SK-N-SH (cell line): ENCODE results near the gene MBP. TPM values are rescaled to one million over a fixed set of nuclear protein-coding genes. Genes with fewer than 3 reads are reported as not detected.

Experiments used
- CTCF ChIA-PET: fragments of 300-600, 350-600 bp; formaldehyde crosslinking; extraction: SDS; loops from one replicate; lab custom pipeline; 2021; lab: Yijun Ruan, JAX
- POLR2A ChIA-PET: fragments of 350-600 bp; sonication (Branson Sonifier 250); formaldehyde crosslinking; extraction: SDS; loops from one replicate; lab custom pipeline; 2020; ENCODE audit warnings: antibody characterized with exemption, inconsistent platforms; lab: Yijun Ruan, JAX
- DNase-seq: peaks from one replicate; pipeline ENCODE4 v3.0.0; 2012
- H2AFZ ChIP-seq: fragments of 200-600 bp; sonication (generic); 2 replicates; pipeline ENCODE4 v1.8.1; 2016; ENCODE audit warnings: antibody characterized with exemption, mild to moderate bottlenecking, low read depth
- H3F3A ChIP-seq: fragments of 200-600 bp; sonication (generic); replicated peaks from 2 replicates; pipeline ENCODE3; 2016; ENCODE audit warnings: antibody characterized with exemption, mild to moderate bottlenecking; ENCODE audit not compliant: insufficient read depth
- H3K27ac ChIP-seq, 2 experiments: fragments of 200-500 bp in 1 of 2; fragments of 200-600 bp in 1 of 2; sonication (Bioruptor generic) in 1 of 2; sonication (generic), shearing (Covaris generic) in 1 of 2; 2 replicates each; pipeline versions ENCODE4 v1.5.1 to v1.6.1; 2014 to 2016; ENCODE audit warnings: low read depth in 2 of 2, inconsistent platforms in 1 of 2, low read length in 1 of 2, mild to moderate bottlenecking in 1 of 2, mixed read lengths in 1 of 2
- H3K27me3 ChIP-seq: fragments of 200-600 bp; sonication (generic), shearing (Covaris generic); 2 replicates; pipeline ENCODE4 v1.6.1; 2016; ENCODE audit warnings: mixed run types; ENCODE audit not compliant: insufficient read depth
- H3K36me3 ChIP-seq, 2 experiments: fragments of 200-500 bp in 1 of 2; fragments of 200-600 bp in 1 of 2; sonication (Bioruptor generic) in 1 of 2; sonication (generic) in 1 of 2; replicated peaks in 1 of 2; 2 replicates each; pipeline versions ENCODE3 to v1.5.1; 2014 to 2016; ENCODE audit warnings: low read length in 1 of 2, mild to moderate bottlenecking in 1 of 2; ENCODE audit not compliant: insufficient read depth in 2 of 2, control insufficient read depth in 1 of 2
- H3K4me1 ChIP-seq, 2 experiments: fragments of 200-500 bp in 1 of 2; fragments of 200-600 bp in 1 of 2; sonication (Bioruptor generic) in 1 of 2; sonication (generic), shearing (Covaris generic) in 1 of 2; 2 replicates each; pipeline versions ENCODE4 v1.5.1 to v1.6.1; 2014 to 2016; ENCODE audit warnings: low read depth in 1 of 2, low read length in 1 of 2, mixed run types in 1 of 2; ENCODE audit not compliant: insufficient read depth in 2 of 2, control insufficient read depth in 1 of 2
- H3K4me2 ChIP-seq: fragments of 200-600 bp; sonication (generic), shearing (Covaris generic); 2 replicates; pipeline ENCODE4 v1.6.1; 2017; ENCODE audit warnings: mixed run types
- H3K4me3 ChIP-seq, 2 experiments: fragments of 200-500 bp in 1 of 2; fragments of 200-600 bp in 1 of 2; sonication (Bioruptor generic) in 1 of 2; sonication (generic), shearing (Covaris generic) in 1 of 2; 2 replicates each; pipeline versions ENCODE4 v1.5.1 to v1.8.1; 2014 to 2016; ENCODE audit warnings: low read depth in 2 of 2, inconsistent platforms in 1 of 2, low read length in 1 of 2, mild to moderate bottlenecking in 1 of 2, mixed read lengths in 1 of 2, moderate library complexity in 1 of 2
- H3K79me2 ChIP-seq: fragments of 200-600 bp; sonication (generic); 2 replicates; pipeline ENCODE4 v1.8.1; 2017; ENCODE audit warnings: mild to moderate bottlenecking; ENCODE audit not compliant: insufficient read depth
- H3K9ac ChIP-seq: fragments of 200-600 bp; sonication (generic); 2 replicates; pipeline ENCODE4 v1.6.1; 2017; ENCODE audit warnings: mixed run types
- H3K9me2 ChIP-seq: fragments of 200-600 bp; sonication (generic); 2 replicates; pipeline ENCODE4 v1.6.1; 2017; ENCODE audit warnings: mixed run types
- H3K9me3 ChIP-seq: fragments of 200-600 bp; sonication (generic); 2 replicates; pipeline ENCODE4 v1.6.1; 2017; ENCODE audit warnings: mixed run types, mild to moderate bottlenecking, moderate library complexity
- H4K20me1 ChIP-seq: fragments of 200-600 bp; sonication (generic); 2 replicates; pipeline ENCODE4 v1.6.1; 2017; ENCODE audit warnings: mild to moderate bottlenecking, mixed run types; ENCODE audit not compliant: insufficient read depth
- CHD2 ChIP-seq: fragments of 150-350 bp; IDR thresholded peaks from 2 replicates; pipeline ENCODE4 v1.6.1; 2018; ENCODE audit warnings: low read length; ENCODE audit not compliant: partially characterized antibody
- EP300 ChIP-seq, 2 experiments: IDR thresholded peaks; 2 replicates each; pipeline versions ENCODE4 v1.4.0 to v1.6.1; 2012; ENCODE audit warnings: borderline replicate concordance in 1 of 2, low read depth in 1 of 2, low read length in 1 of 2
- EZH2phosphoT487 ChIP-seq: fragments of 200-600 bp; sonication (generic); IDR thresholded peaks from 2 replicates; pipeline ENCODE4 v1.6.1; 2017; ENCODE audit warnings: low read depth, mixed run types, mild to moderate bottlenecking, antibody characterized with exemption, moderate library complexity, borderline replicate concordance
- FOXM1 ChIP-seq: IDR thresholded peaks from 2 replicates; pipeline ENCODE4 v1.4.0; 2012; ENCODE audit warnings: low read depth, mild to moderate bottlenecking
- GABPA ChIP-seq: IDR thresholded peaks from 2 replicates; pipeline ENCODE4 v1.4.0; 2012; ENCODE audit warnings: low read depth, mild to moderate bottlenecking
- JUND ChIP-seq: IDR thresholded peaks from 2 replicates; pipeline ENCODE4 v1.4.0; 2012
- NFIC ChIP-seq: IDR thresholded peaks from 2 replicates; pipeline ENCODE4 v1.4.0; 2012; ENCODE audit warnings: borderline replicate concordance
- RCOR1 ChIP-seq: fragments of 150-350 bp; IDR thresholded peaks from 2 replicates; pipeline ENCODE4 v1.6.1; 2017; ENCODE audit warnings: antibody characterized with exemption, low read length
- RXRA ChIP-seq: IDR thresholded peaks from 2 replicates; pipeline ENCODE4 v1.4.0; 2012; ENCODE audit warnings: low read depth, mild to moderate bottlenecking, borderline replicate concordance
- SIN3A ChIP-seq: IDR thresholded peaks from 2 replicates; pipeline ENCODE4 v1.6.1; 2012; ENCODE audit warnings: low read depth, mild to moderate bottlenecking, low read length, moderate library complexity, borderline replicate concordance
- TCF12 ChIP-seq: IDR thresholded peaks from 2 replicates; pipeline ENCODE4 v1.4.0; 2012
- TEAD4 ChIP-seq: IDR thresholded peaks from 2 replicates; pipeline ENCODE4 v1.4.0; 2012; ENCODE audit warnings: mild to moderate bottlenecking, borderline replicate concordance; ENCODE audit not compliant: insufficient read depth
- YY1 ChIP-seq: IDR thresholded peaks from 2 replicates; pipeline ENCODE4 v1.4.0; 2012; ENCODE audit warnings: low read depth, mild to moderate bottlenecking
- WGBS: methylation state at CpG from one replicate; pipeline ENCODE4 v1.1.6; 2017; ENCODE audit warnings: low lambda C conversion rate; 5-methylcytosine and 5-hydroxymethylcytosine counted together
- polyA plus RNA-seq, 3 experiments: library from polyadenylated mRNA; depleted of rRNA; stranded (reverse); fragments of >200 nt; gene quantifications; 2 replicates each; pipeline ENCODE4 v1.2.3, GENCODE V29; 2012

Gene MBP
- polyA plus RNA-seq, 1 of the 3 experiments (the other 2 are of a cell fraction) = 1.6 TPM

DNA sequence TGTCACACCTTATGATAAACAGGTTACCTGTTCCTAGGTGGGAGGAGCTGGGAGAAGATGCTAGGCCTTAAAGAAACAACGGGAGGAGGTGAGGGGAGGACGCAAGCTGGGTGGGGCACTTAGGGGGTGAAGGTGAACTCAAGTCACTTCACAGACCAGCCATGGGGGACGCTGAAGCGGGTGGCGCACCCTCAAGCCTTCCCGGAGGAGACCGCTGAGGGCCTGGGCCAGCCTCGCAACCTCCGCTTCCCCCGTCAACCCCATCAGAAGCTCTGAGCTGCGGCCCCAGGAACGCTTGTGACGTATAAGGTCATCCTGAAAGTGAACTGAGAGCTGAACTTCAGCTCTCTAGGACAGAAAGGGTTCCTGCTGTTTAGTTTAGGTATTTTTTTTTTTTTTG is 133.5 kb downstream of the MBP start:
- Histone ChIP-seq H3K27ac (no peak overlapping the region), H3K9ac (no peak overlapping the region), H3K4me3 (no peak overlapping the region), H4K20me1 (no peaks in the 10 kb centered on the region), H3K9me2 (no peaks in the 10 kb centered on the region), H3K4me2 (no peak overlapping the region), H3K79me2 (no peaks in the 10 kb centered on the region), H3K4me1 (no peaks in the 10 kb centered on the region), H2AFZ (no peak overlapping the region), H3F3A (no peaks in the 10 kb centered on the region), H3K27me3 (no peaks in the 10 kb centered on the region; the same call in 1 of the 2 replicates), H3K36me3 (no peaks in the 10 kb centered on the region), H3K9me3 (no peaks in the 10 kb centered on the region)
- ChIA-PET CTCF (interaction anchor here (0.9 to 8.5 kb wide), 11 partner anchors 12 to 652 kb away, joined by 3 to 87 read pairs (median 13); no protein-coding TSS in a partner anchor), POLR2A (no interaction called here)
- TF ChIP-seq JUND = no peak
- TF ChIP-seq NFIC = no peak
- DNase-seq = no peak
- 75% methylated on average over 7 of the region's 13 CpGs for WGBS

GRCh38 chr18:76997951-76998808 is 134.4 kb downstream of the MBP start:
- POLR2A ChIA-PET = no interaction called here
- Histone ChIP-seq H2AFZ (no peak overlapping the region), H4K20me1 (no peaks in the 10 kb centered on the region), H3K36me3 (no peaks in the 10 kb centered on the region), H3F3A (no peaks in the 10 kb centered on the region), H3K9me2 (no peaks in the 10 kb centered on the region), H3K27ac (no peak overlapping the region), H3K79me2 (no peaks in the 10 kb centered on the region), H3K9me3 (no peaks in the 10 kb centered on the region), H3K4me3 (no peak overlapping the region), H3K9ac (no peak overlapping the region), H3K27me3 (no peaks in the 10 kb centered on the region), H3K4me1 (no peaks in the 10 kb centered on the region), H3K4me2 (no peak overlapping the region)
- WGBS = 77% methylated on average over 36 of the region's 38 CpGs
- CTCF ChIA-PET = interaction anchor here (0.9 to 8.5 kb wide), 7 partner anchors 14 to 214 kb away, joined by 3 to 87 read pairs (median 14); no protein-coding TSS in a partner anchor
- no peak for TF ChIP-seq RCOR1
- TF ChIP-seq TCF12 = no peak
- TF ChIP-seq JUND = no peak
- TF ChIP-seq FOXM1 = no peak
- TF ChIP-seq GABPA = no peak
- no peak for TF ChIP-seq YY1
- TF ChIP-seq EZH2phosphoT487 = no peak
- no peak for TF ChIP-seq RXRA
- no peak for TF ChIP-seq SIN3A
- no peak for TF ChIP-seq EP300 (IDR thresholded peaks at IDR 0.05; ENCODE audit: borderline replicate concordance in 1 of 2, low read depth in 1 of 2, low read length in 1 of 2)
- no peak for TF ChIP-seq TEAD4
- TF ChIP-seq CHD2 = no peak
- no peak for DNase-seq
